MM.1S (cell line): ENCODE measurements around the gene CDC5L.

Experiments
- DNase-seq: peaks from one replicate; pipeline ENCODE4 v3.0.0-alpha.2; 2015
- H2AFZ ChIP-seq: fragments of 300-600 bp; sonication (generic); 2 replicates; pipeline ENCODE4 v1.6.0; 2016; ENCODE audit warnings: antibody characterized with exemption, low read length
- H3F3A ChIP-seq: fragments of 300-600 bp; sonication (generic); 2 replicates; pipeline ENCODE4 v1.6.1; 2016; ENCODE audit warnings: mild to moderate bottlenecking, antibody characterized with exemption, low read length, moderate library complexity, mixed read lengths; ENCODE audit not compliant: insufficient read depth
- H3K27ac ChIP-seq: fragments of 300-600 bp; sonication (generic); 2 replicates; pipeline ENCODE4 v1.5.1; 2016; ENCODE audit warnings: mild to moderate bottlenecking, low read length
- H3K27me3 ChIP-seq: fragments of 300-600 bp; sonication (generic); replicated peaks from 2 replicates; pipeline ENCODE4 v1.6.0; 2016; ENCODE audit warnings: low read length; ENCODE audit not compliant: insufficient read depth
- H3K36me3 ChIP-seq: fragments of 300-600 bp; sonication (generic); replicated peaks from 2 replicates; pipeline ENCODE4 v1.6.1; 2016; ENCODE audit warnings: mild to moderate bottlenecking, low read length, mixed read lengths; ENCODE audit not compliant: insufficient read depth
- H3K4me1 ChIP-seq: fragments of 300-600 bp; sonication (generic); 2 replicates; pipeline ENCODE4 v1.6.1; 2016; ENCODE audit warnings: low read length, mixed read lengths
- H3K4me2 ChIP-seq: fragments of 300-600 bp; sonication (generic); 2 replicates; pipeline ENCODE4 v1.6.0; 2016; ENCODE audit warnings: low read depth, low read length
- H3K4me3 ChIP-seq: fragments of 300-600 bp; sonication (generic); 2 replicates; pipeline ENCODE4 v1.5.1; 2016; ENCODE audit warnings: low read length, mixed read lengths
- H3K79me2 ChIP-seq: fragments of 300-600 bp; sonication (generic); 2 replicates; pipeline ENCODE4 v1.6.1; 2016; ENCODE audit warnings: mixed run types, low read length, mixed read lengths
- H3K9ac ChIP-seq: fragments of 300-600 bp; sonication (generic); 2 replicates; pipeline ENCODE4 v1.6.1; 2016; ENCODE audit warnings: low read length, mixed read lengths
- H3K9me2 ChIP-seq: fragments of 300-600 bp; sonication (generic); replicated peaks from 2 replicates; pipeline ENCODE4 v1.6.1; 2016; ENCODE audit warnings: mild to moderate bottlenecking, low read length, mixed read lengths; ENCODE audit not compliant: insufficient read depth
- H3K9me3 ChIP-seq: fragments of 300-600 bp; sonication (generic); replicated peaks from 2 replicates; pipeline ENCODE4 v1.6.1; 2016; ENCODE audit warnings: mild to moderate bottlenecking, low read length, mixed read lengths; ENCODE audit not compliant: insufficient read depth
- H4K20me1 ChIP-seq: fragments of 300-600 bp; sonication (generic); 2 replicates; pipeline ENCODE4 v1.6.1; 2016; ENCODE audit warnings: mild to moderate bottlenecking, low read length, moderate library complexity, mixed read lengths; ENCODE audit not compliant: insufficient read depth
- EZH2 ChIP-seq: fragments of 300-600 bp; sonication (generic); optimal IDR thresholded peaks from 2 replicates; pipeline ENCODE3; 2017; ENCODE audit warnings: low read depth, mild to moderate bottlenecking, antibody characterized with exemption, low read length, mixed read lengths
- EZH2phosphoT487 ChIP-seq: fragments of 300-600 bp; sonication (generic); IDR thresholded peaks from 2 replicates; pipeline ENCODE4 v1.6.1; 2018; ENCODE audit warnings: antibody characterized with exemption, low read length
- TF ChIP-seq, protein P1 (sequence below): fragments of 300-600 bp; sonication (generic); IDR thresholded peaks from 2 replicates; pipeline ENCODE4 v1.5.1; 2016; ENCODE audit warnings: antibody characterized with exemption, low read length, mixed read lengths

Gene CDC5L

DNA sequence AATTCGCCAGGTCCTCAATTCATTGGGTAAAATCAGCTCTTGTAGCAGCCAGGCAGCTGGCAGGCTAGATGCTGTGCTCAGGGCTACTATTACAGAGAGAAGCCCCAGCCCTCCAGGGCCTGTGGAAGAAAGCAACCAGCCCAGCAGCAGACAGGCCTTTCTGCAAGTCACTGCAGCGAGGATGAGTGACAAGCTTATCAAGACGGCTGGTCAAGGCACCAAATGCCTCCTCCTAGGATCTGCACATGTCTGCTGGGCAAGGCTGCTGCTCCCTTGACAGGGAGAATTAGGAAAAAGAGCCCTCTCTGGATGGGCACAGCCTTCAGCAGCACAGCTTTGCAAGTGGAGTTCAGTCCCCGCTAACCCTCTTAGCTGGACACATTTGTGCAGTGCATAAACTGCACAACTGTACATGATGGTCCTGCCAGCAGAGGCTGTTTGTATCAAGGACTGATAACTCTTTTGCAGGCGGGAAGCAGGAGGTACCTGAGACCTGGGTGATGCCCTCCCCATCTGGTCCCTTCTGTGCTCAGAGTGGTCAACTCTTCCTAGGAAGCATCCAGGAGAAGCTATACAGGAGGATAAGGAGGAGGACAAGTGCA is 89.9 kb downstream of the CDC5L start:
- TF ChIP-seq EZH2phosphoT487, result no peak
- no peak for TF ChIP-seq EZH2
- TF ChIP-seq, protein P1, sequence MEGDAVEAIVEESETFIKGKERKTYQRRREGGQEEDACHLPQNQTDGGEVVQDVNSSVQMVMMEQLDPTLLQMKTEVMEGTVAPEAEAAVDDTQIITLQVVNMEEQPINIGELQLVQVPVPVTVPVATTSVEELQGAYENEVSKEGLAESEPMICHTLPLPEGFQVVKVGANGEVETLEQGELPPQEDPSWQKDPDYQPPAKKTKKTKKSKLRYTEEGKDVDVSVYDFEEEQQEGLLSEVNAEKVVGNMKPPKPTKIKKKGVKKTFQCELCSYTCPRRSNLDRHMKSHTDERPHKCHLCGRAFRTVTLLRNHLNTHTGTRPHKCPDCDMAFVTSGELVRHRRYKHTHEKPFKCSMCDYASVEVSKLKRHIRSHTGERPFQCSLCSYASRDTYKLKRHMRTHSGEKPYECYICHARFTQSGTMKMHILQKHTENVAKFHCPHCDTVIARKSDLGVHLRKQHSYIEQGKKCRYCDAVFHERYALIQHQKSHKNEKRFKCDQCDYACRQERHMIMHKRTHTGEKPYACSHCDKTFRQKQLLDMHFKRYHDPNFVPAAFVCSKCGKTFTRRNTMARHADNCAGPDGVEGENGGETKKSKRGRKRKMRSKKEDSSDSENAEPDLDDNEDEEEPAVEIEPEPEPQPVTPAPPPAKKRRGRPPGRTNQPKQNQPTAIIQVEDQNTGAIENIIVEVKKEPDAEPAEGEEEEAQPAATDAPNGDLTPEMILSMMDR, result no peak
- Histone ChIP-seq H3K36me3 (no peaks in the 10 kb centered on the region), H3K27me3 (no peaks in the 10 kb centered on the region), H3K9me3 (no peaks in the 10 kb centered on the region), H3K79me2 (no peaks in the 10 kb centered on the region), H2AFZ (no peak overlapping the region), H3K4me2 (no peak overlapping the region), H3F3A (no peaks in the 10 kb centered on the region), H3K27ac (no peak overlapping the region), H4K20me1 (no peaks in the 10 kb centered on the region), H3K4me3 (no peak overlapping the region), H3K9me2 (no peaks in the 10 kb centered on the region), H3K4me1 (no peaks in the 10 kb centered on the region), H3K9ac (no peak overlapping the region)
- no peak for DNase-seq

GRCh38 chr6:44478158-44478557 is 90.7 kb downstream of the CDC5L start:
- Histone ChIP-seq H3K4me3 (no peak overlapping the region), H3F3A (no peaks in the 10 kb centered on the region), H3K4me1 (no peaks in the 10 kb centered on the region), H3K9me2 (no peaks in the 10 kb centered on the region), H3K4me2 (no peak overlapping the region), H3K9ac (no peak overlapping the region), H3K9me3 (no peaks in the 10 kb centered on the region), H2AFZ (no peak overlapping the region), H4K20me1 (no peaks in the 10 kb centered on the region), H3K27me3 (no peaks in the 10 kb centered on the region), H3K27ac (no peak overlapping the region), H3K79me2 (no peaks in the 10 kb centered on the region), H3K36me3 (no peaks in the 10 kb centered on the region)
- no peak for TF ChIP-seq EZH2phosphoT487
- TF ChIP-seq EZH2, result no peak
- TF ChIP-seq, protein P1, result no peak
- DNase-seq, result no peak

- no peaks in the 10 kb centered on the region for H3K9me2 ChIP-seq
- no peaks in the 10 kb centered on the region for H3K79me2 ChIP-seq
- H3F3A ChIP-seq, result no peaks in the 10 kb centered on the region
- no peaks in the 10 kb centered on the region for H4K20me1 ChIP-seq
- H3K9ac ChIP-seq, result no peak overlapping the region
- DNase-seq, result no peak
- no peaks in the 10 kb centered on the region for H3K27me3 ChIP-seq
- H2AFZ ChIP-seq, result no peak overlapping the region
- TF ChIP-seq EZH2phosphoT487 (no peak), EZH2 (no peak)
- TF ChIP-seq, protein P1, result no peak
- no peak overlapping the region for H3K4me3 ChIP-seq
- no peaks in the 10 kb centered on the region for H3K4me1 ChIP-seq
- no peak overlapping the region for H3K4me2 ChIP-seq
- no peaks in the 10 kb centered on the region for H3K36me3 ChIP-seq
- no peak overlapping the region for H3K27ac ChIP-seq
- no peaks in the 10 kb centered on the region for H3K9me3 ChIP-seq
These were observed 91.2 kb downstream of the CDC5L start for GRCh38 chr6:44478591-44479254.
